Type B pancreatic cell (in vitro differentiated cells): ENCODE data around the gene LCN6. TPM values are rescaled to one million over a fixed set of nuclear protein-coding genes. Genes with fewer than 3 reads are reported as not detected.
"Not testable (repeated sequence)": the region's sequence is repeated elsewhere in the genome, so short reads cannot be mapped to it uniquely, and the experiment has no call there.

Source experiments
- DNase-seq: peaks from one replicate; pipeline ENCODE4 v3.0.0; 2021; ENCODE audit warnings: mixed read lengths; ENCODE audit not compliant: unreplicated experiment; ENCODE audit errors: extremely low spot score
- H3K27ac Mint-ChIP-seq: 2 replicates; pipeline ENCODE4 v1.8.0; 2021; ENCODE audit warnings: mild to moderate bottlenecking, mixed read lengths
- H3K27me3 Mint-ChIP-seq: 2 replicates; pipeline ENCODE4 v1.8.0; 2021; ENCODE audit warnings: mixed read lengths
- H3K36me3 Mint-ChIP-seq: 2 replicates; pipeline ENCODE4 v1.8.0; 2021; ENCODE audit warnings: mixed read lengths
- H3K4me1 Mint-ChIP-seq: one replicate; pipeline ENCODE4 v1.8.0; 2021; ENCODE audit warnings: mixed read lengths; ENCODE audit not compliant: unreplicated experiment
- H3K4me3 Mint-ChIP-seq: 2 replicates; pipeline ENCODE4 v1.8.0; 2021; ENCODE audit warnings: mild to moderate bottlenecking, mixed read lengths
- H3K9me3 Mint-ChIP-seq: 2 replicates; pipeline ENCODE4 v1.8.0; 2021; ENCODE audit warnings: mixed read lengths
- total RNA-seq: library from RNA; stranded (reverse); gene quantifications from 2 replicates; pipeline ENCODE4 v1.2.1, GENCODE V29; 2021; ENCODE audit warnings: low replicate concordance
- TF ChIP-seq, protein P1 (sequence below): fragments of 200-600 bp; sonication (generic); conservative IDR thresholded peaks from 2 replicates; pipeline ENCODE4 v1.5.0; 2021; ENCODE audit warnings: antibody characterized with exemption, mild to moderate bottlenecking

LCN6 gene
- total RNA-seq, 1 donor from 2014 or later, result not detected

DNA sequence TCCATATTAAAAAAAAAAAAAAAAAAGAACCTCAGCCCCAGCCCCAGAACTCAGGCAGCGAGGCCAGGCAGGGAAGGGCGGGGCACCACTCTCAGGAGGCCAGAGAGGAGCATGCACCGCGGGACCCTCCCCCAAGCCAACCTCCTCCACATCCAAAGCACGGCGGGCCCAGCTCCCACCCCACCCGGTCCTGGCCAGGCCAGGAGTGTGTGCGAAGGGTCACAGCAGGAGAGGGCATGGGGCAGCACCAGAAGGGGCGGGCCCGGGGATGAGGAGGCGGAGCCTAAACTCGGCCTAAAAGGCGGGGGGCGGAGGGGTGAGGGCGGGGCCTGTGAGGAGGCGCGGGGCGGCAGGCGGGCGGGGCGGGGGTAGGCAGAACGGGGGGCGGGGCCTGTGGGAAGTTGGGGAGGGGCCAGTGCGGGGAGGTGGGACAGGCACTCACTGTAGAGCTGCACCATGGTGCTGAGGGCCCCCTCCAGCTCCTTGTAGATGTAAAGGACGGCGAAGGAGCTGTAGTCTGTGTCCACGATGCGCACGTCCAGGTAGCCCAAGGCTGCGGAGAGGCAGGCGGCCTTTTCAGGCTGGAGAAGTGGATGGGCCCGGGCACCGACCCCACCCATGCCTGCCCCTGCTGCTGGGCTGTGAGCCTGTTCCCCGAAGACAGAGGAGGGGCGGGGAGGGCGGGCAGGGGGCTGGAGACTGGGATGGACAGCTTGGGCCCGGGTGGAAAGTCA is 14.8 kb upstream of the LCN6 start:
- no peak for DNase-seq
- TF ChIP-seq, protein P1, sequence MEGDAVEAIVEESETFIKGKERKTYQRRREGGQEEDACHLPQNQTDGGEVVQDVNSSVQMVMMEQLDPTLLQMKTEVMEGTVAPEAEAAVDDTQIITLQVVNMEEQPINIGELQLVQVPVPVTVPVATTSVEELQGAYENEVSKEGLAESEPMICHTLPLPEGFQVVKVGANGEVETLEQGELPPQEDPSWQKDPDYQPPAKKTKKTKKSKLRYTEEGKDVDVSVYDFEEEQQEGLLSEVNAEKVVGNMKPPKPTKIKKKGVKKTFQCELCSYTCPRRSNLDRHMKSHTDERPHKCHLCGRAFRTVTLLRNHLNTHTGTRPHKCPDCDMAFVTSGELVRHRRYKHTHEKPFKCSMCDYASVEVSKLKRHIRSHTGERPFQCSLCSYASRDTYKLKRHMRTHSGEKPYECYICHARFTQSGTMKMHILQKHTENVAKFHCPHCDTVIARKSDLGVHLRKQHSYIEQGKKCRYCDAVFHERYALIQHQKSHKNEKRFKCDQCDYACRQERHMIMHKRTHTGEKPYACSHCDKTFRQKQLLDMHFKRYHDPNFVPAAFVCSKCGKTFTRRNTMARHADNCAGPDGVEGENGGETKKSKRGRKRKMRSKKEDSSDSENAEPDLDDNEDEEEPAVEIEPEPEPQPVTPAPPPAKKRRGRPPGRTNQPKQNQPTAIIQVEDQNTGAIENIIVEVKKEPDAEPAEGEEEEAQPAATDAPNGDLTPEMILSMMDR, result no peak

DNA sequence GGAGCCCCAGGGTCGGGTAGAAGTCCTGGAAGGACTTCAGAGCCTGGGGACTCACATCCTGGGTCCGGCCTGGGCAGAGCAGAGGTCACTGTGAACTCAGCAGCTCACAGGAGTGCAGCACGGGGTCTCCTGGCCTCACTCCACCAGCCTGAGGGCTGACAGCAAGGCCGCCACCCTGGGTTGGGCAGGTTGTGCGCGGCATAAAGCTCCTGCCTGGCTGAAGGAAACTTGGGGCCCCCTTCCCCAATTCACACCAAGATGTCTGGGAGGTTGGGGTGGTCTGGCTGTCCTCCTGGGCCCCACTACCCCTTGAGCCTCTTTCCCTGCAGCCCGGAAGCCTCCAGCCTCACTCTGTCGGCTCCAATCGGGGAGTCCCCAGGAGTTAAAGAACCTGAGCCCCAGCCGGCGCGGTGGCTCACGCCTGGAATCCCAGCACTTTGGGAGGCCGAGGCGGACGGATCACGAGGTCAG is 13.9 kb upstream of the LCN6 start:
- H3K27ac Mint-ChIP-seq, result no peak overlapping the region
- no peak for DNase-seq
- no peaks in the 10 kb centered on the region for H3K9me3 Mint-ChIP-seq
- H3K27me3 Mint-ChIP-seq, result peaks cover 8% of the 10 kb centered on the region
- TF ChIP-seq, protein P1, result no peak
- H3K4me1 Mint-ChIP-seq, result peaks cover 8% of the 10 kb centered on the region
- H3K4me3 Mint-ChIP-seq, result no peak overlapping the region
- H3K36me3 Mint-ChIP-seq, result no peaks in the 10 kb centered on the region

More for the DNA sequence above, 14.8 kb upstream of the LCN6 start:
- Mint-ChIP-seq H3K36me3 (no peaks in the 10 kb centered on the region), H3K27ac (no peak overlapping the region), H3K4me3 (no peak overlapping the region), H3K27me3 (peaks cover 13% of the 10 kb centered on the region), H3K9me3 (no peaks in the 10 kb centered on the region), H3K4me1 (peaks cover 8% of the 10 kb centered on the region)

DNA sequence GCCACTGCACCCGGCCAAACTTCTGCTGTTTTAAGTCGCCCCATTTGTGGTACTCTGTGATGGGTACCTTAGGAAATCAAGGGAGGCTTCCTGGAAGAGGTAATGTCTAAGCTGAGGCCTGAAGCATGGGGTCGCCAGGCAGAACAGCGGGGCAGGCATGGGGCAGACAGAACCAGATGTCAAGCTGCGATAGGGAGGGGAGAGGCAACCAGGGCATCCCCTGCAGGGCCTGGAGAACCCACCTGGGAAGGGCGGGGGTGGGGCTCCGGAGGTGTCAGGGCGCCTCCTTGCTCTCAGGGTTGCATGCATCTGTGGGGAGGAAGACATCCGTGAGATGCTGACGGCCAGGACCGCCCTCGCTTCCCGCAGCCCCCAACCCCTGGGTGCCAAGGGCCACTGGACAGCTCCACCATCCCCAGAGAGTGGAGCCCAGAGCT is 13.2 kb upstream of the LCN6 start:
- Mint-ChIP-seq H3K27me3 (peaks cover 3% of the 10 kb centered on the region), H3K27ac (no peak overlapping the region), H3K9me3 (no peaks in the 10 kb centered on the region), H3K36me3 (no peaks in the 10 kb centered on the region), H3K4me1 (peaks cover 8% of the 10 kb centered on the region), H3K4me3 (no peak overlapping the region)
- TF ChIP-seq, protein P1, result no peak
- no peak for DNase-seq

DNA sequence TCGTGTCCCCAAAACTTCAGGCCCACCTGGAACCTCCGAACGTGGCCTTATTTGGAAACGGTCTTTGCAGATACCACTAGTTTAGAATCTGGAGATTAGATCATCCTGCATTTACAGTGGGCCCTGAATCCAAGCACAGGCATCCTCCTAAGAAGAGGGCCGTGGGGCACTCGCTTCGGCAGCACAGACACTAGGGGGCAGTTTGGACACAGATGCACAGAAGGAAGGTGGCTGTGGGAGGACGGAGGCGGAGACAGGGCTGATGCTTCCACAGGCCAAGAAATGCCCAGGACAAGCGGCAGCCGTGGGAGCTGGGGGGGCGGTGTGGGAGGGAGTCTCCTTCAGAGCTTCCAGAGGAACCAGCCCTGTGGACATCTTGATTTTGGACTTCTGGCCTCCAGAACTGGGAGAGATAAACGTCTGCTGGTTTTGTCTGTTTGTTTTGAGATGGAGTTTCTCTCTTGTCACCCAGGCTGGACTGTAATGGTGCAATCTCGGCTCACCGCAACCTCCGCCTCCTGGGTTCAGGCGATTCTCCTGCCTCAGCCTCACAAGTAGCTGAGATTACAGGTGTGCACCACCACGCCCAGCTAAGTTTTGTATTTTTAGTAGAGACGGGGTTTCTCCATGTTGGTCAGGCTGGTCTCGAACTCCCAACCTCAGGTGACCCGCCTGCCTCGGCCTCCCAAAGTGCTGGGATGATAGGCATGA is 12.7 kb upstream of the LCN6 start:
- not testable (repeated sequence) for H3K36me3 Mint-ChIP-seq, H3K27me3 Mint-ChIP-seq, DNase-seq, H3K9me3 Mint-ChIP-seq, H3K4me1 Mint-ChIP-seq
- TF ChIP-seq, protein P1, result peak; percentile 72
- peak overlapping the region; percentile 72 for H3K27ac Mint-ChIP-seq
- H3K4me3 Mint-ChIP-seq, result peak overlapping the region; percentile 65

DNA sequence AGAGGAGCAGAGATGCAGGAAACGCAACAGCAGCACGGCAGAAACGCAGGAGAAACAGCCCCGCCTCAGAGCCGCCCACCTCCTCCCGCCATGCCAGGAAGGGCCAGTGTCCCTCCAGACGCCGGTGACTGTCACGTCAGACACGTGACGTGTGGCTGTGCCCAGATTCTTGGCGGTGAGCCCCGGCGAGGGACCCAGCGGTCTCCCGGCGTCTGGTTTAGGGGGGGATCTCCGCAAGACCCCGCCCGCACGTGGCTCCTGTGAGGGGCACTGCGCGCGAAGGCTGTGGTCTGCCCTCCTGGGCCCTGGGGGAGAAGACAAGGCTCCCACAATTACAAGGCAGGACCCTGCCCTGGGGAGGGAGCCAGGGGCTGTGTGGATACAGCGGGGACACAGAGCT is 12.1 kb upstream of the LCN6 start:
- H3K4me3 Mint-ChIP-seq, result no peak overlapping the region
- H3K4me1 Mint-ChIP-seq, result peaks cover 8% of the 10 kb centered on the region
- H3K36me3 Mint-ChIP-seq, result no peaks in the 10 kb centered on the region
- H3K9me3 Mint-ChIP-seq, result no peaks in the 10 kb centered on the region
- no peak for DNase-seq
- H3K27ac Mint-ChIP-seq, result peak overlapping the region; percentile 72
- no peaks in the 10 kb centered on the region for H3K27me3 Mint-ChIP-seq
- TF ChIP-seq, protein P1, result no peak
